K562 (cell line): ENCODE measurements around the gene TRIM44.

Experiments used
- FOS ChIP-seq: IDR thresholded peaks from 3 replicates; pipeline ENCODE4 v1.6.1; 2011; ENCODE audit not compliant: insufficient read length; ENCODE audit errors: extremely low read depth
- KLF16 ChIP-seq: IDR thresholded peaks from 2 replicates; pipeline ENCODE4 v1.6.1; 2016; ENCODE audit warnings: antibody characterized with exemption
- PML ChIP-seq: IDR thresholded peaks from 2 replicates; pipeline ENCODE4 v1.6.1; 2012; ENCODE audit warnings: low read length, inconsistent platforms
- ZFP30 ChIP-seq: fragments of 250-450 bp; sonication (Bioruptor Pico); IDR thresholded peaks from 2 replicates; pipeline ENCODE4 v1.8.0; 2022; ENCODE audit warnings: moderate library complexity, mild to moderate bottlenecking, inconsistent platforms, borderline replicate concordance
- TF ChIP-seq, protein P1 (sequence below): fragments of 450-650 bp; formaldehyde crosslinking; IDR thresholded peaks from 2 replicates; pipeline ENCODE4 v1.4.0; 2022; ENCODE audit warnings: missing genetic modification characterization
- TF ChIP-seq, protein P2 (sequence below): fragments of 450-650 bp; conservative IDR thresholded peaks from 2 replicates; pipeline ENCODE4 v1.6.1; 2016; ENCODE audit warnings: missing genetic modification characterization, low read depth, mild to moderate bottlenecking, control low read depth, missing compliant biosample characterization

DNA sequence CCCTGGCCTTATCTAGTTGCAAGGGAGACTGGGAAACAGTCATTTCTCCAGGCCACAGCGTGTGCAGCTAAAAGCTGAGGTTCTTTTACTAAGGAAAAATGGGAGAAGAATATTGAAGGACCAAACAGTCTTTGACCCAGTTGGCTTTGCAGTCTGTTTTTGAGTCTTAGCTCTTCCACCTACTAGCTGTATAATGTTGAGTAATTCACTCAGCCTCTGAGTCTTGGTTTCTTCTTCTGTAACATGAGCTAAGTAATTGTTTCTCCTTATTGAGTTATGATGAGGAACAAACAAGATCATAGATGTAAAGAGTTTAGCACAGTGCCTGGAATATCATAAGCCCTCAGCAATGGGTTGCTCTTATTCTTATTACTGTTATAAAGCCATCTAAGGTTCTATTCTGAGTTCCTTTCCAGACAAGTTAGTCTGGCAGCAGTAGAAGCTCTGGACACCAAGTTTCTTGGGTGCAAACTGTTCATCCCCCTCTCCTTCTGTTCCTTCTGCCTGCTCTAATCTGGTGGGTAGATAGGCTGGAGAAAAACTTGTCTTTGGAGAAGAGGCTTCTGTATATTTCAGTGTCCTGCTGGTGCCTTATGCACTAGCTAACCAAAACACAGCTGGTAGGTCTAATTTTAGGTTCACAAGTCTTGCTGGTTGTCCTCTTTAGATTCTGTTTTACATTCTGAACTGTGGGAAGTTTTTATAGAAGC, 13.5 kb downstream of the TRIM44 start:
- no peak for TF ChIP-seq KLF16
- TF ChIP-seq, protein P1, sequence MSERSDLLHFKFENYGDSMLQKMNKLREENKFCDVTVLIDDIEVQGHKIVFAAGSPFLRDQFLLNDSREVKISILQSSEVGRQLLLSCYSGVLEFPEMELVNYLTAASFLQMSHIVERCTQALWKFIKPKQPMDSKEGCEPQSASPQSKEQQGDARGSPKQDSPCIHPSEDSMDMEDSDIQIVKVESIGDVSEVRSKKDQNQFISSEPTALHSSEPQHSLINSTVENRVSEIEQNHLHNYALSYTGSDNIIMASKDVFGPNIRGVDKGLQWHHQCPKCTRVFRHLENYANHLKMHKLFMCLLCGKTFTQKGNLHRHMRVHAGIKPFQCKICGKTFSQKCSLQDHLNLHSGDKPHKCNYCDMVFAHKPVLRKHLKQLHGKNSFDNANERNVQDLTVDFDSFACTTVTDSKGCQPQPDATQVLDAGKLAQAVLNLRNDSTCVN (CRISPR knock-in tag) = no peak
- TF ChIP-seq PML = no peak
- no peak for TF ChIP-seq ZFP30 (CRISPR knock-in tag)
- TF ChIP-seq FOS = no peak
- TF ChIP-seq, protein P2, sequence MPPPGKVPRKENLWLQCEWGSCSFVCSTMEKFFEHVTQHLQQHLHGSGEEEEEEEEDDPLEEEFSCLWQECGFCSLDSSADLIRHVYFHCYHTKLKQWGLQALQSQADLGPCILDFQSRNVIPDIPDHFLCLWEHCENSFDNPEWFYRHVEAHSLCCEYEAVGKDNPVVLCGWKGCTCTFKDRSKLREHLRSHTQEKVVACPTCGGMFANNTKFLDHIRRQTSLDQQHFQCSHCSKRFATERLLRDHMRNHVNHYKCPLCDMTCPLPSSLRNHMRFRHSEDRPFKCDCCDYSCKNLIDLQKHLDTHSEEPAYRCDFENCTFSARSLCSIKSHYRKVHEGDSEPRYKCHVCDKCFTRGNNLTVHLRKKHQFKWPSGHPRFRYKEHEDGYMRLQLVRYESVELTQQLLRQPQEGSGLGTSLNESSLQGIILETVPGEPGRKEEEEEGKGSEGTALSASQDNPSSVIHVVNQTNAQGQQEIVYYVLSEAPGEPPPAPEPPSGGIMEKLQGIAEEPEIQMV (tag) = no peak
